ENCODE results near the gene ZMYND15.

Gene ZMYND15

DNA sequence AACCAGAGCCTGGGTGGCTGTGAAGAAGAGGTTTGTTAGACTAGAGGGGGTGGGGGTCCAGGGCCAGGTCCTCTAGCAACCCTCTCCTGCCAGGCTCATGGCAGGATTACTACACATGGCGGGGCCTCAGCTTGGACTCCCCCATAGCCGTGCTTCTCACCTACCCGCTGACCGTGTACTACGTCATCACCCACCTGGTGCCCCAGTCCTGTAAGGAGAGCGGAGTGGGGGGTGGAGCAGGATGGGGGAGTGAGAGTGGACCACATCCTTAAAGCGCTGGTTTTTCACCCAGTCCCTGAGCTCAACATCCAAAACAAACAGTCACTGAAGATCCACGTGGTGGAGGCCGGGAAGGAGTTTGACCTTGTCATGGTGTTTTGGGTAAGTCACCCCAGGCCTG is 4.3 kb downstream of the ZMYND15 start:
- no peak for DNase-seq

DNA sequence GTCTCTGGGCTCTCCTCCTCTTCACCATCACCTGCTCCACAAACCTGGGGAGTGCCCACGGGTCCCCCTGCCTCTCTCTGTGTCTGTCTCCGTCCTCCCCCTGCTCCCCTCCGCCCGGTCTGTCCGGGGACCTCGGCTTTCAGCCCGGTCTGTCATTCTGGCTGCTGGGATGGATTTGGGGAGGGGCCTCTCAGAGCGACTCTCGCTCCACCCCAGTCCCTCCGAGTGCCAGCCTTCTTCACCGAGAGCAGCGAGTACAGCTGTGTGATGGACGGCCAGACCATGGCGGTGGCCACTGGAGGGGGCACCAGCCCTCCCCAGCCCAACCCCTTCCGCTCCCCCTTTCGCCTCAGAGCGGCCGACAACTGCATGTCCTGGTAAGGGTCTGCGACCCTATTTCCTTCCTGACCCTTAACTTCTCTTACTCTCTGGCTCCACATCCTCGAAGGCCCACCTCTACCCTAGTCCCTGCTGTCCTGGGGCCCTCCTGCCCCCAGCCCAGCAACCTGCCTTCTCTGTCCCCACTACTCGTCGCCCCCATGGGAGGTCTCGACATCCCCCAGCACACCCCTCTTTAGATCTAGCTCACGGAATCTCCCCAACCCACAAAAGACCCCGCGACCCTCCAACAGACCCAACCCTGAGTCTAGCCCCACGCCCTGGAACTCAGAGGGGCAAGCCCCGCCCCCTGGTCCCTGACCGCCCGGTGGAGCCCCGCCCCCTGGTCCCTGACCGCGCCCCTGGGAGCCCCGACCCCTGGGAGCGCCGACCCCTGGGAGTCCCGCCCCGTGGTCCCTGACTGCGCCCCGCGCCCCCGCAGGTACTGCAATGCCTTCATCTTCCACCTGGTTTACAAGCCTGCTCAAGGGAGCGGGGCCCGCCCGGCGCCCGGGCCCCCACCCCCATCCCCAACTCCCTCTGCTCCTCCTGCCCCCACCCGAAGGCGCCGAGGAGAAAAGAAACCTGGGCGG is 5.7 kb downstream of the ZMYND15 start:
- DNase-seq: no peak

DNA sequence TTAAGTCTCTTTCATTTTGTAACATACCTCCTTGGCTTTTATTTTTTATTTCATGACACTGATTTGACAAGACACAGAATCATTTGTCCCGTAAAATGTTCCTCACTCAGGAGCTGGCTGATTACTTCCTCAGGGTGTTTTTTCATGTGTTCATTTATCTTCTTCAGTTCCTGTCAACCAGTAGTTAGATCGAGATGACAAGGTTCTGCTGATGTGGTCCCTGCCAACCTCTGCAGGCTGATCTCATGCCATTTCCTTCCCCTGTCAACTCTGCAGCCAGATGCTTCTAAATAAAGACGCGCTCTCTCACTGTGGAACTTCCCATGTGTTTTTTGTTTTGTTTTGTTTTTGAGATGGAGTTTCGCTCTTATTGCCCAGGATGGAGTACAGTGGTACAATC is 8.2 kb downstream of the ZMYND15 start:
- no peak for DNase-seq

DNA sequence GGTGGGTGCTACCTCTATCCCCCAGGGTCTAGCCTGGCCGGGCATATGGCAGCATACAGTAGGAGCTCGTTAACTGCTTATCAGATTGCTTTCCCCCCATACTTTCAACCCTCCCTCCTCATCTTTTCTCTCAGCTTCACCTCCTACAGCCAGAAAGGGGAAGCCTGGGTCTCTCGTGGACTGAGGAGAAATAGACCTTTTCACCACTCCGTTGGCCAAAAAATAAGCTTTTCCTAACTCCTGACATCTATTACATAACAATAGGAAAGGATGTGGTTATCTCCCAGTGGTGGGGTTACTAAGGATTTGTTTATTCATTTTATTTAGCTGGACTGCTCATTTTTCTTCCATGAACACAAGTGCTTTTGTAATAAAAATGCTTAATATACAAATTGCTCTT is 9.1 kb downstream of the ZMYND15 start:
- no peak for DNase-seq

DNA sequence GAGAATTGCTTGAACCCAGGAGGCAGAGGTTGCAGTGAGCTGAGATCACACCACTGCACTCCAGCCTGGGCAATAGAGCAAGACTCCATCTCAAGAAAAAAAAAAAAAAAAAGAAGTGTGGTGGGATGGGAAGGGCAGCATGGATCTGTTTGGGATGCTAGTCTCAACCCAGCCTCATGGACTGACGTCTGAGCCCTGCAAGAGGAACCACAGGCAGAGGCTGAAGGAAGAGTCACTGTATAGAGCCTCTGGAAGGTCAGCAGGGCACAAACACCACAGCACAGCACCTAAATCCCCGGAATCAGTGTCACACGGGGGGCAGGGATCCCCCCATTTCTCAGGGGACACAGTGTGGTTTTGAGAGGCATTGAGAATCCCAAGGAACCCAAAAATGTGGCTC is 11.0 kb downstream of the ZMYND15 start:
- DNase-seq: no peak

DNA sequence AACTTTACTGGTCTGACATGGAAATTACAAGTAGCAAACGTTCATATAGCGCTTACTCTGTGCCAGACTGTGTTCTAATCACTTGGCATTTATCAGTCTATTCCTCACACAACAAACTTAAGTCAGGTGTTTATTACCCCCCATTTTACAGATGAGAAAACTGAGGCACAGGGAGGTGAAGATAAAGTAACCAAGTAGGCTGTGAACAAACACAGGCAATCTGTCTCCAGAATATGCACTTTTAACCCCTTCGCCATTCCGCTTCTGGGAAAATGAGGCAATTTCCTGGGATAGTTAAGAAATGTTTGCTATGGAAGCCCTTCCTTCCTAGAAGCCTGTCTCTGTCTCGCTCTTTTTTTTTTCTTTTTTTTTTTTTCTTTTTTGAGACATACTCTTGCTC is 12.3 kb downstream of the ZMYND15 start:
- DNase-seq: no peak

DNA sequence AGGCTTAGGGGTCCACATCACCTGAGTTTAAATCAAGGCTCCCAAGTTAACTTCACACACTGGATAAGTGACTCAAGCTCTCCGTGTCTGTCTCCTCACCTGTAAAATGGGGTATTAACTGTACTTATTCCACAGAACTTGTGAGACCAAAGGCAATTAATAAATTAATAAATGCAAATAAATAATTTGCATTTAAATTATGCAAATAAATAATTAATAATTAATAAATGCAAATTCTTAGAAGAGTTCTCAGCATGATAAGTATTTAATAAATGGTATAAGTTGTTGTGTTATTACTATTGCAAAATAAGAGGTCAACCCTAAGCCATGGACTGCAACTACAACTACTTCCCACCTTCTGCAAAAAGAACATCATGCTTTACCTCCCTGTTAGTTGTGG is 13.8 kb downstream of the ZMYND15 start:
- DNase-seq: no peak

DNA sequence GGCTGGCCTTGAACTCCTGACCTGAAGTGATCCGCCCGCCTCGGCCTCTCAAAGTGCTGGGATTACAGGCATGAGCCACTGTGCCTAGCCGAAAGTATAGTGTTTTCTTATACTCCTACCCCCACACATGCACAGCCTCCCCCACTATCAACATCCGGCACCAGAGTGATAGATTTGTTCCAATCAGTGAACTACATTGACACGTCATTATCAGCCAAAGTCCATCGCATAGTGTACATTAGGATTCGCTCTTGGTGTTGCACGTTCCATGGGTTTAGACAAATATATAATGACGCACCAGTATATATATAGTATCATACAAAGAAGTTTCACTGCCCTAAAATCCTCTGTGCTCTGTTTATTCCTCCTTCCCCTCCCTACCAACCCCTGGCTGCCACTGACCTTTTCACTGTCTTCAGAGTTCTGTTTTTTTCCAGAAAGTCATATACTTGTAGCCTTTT is 20.2 kb downstream of the ZMYND15 start:
- DNase-seq: no peak

DNA sequence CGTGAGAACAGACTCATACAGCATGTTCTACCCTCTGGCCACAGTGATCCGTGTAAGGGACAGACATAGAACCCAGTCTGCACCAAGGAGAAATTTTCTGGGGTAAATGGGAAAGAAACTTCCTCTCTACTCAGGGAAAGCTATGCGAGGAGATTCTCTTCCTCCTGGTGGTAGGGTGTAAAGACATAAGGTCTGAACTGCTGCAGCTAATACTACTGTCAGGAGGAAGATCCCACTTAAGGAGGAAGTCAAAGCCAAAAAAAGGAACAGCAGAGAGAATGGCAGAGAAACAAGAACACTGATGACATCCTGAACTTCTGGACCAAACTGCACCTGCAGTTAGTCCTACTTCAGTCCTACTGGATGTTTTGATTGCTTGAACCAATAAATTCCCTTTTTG is 25.0 kb downstream of the ZMYND15 start:
- no peak for DNase-seq

DNA sequence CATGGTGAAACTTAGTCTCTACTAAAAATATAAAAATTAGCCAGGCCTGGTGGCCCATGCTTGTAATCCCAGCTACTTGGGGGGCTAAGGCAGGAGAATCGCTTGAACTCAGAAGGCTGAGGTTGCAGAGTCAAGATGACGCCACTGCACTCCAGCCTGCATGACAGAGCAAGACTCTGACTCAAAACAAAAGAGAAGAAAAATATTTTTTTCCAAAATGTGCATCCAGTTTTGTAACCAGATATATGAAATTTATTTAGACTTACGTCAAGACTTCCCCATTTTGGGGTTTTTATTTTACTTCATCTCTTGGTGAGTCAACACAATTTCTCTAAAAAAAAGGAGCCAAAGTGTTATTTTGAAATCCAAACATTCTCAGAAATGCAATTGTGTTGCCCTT is 26.6 kb downstream of the ZMYND15 start:
- no peak for DNase-seq

DNA sequence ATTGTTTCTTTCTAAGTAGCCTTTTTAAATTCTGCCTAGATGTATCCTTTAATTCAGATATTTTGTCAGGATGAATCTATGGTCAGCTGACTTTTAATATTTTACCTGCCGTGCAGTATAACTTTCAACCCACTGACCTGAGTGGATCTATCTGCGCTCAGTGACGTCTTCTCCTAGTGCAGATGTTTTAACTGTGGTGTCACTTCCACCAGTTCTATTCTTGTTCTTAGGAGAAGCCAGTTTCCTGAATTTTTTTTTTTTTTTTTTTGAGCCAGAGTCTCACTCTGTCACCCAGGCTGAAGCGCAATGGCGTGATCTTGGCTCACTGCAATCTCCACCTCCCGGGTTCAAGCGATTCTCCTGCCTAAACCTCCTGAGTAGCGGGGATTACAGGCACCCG is 27.1 kb downstream of the ZMYND15 start:
- no peak for DNase-seq

DNA sequence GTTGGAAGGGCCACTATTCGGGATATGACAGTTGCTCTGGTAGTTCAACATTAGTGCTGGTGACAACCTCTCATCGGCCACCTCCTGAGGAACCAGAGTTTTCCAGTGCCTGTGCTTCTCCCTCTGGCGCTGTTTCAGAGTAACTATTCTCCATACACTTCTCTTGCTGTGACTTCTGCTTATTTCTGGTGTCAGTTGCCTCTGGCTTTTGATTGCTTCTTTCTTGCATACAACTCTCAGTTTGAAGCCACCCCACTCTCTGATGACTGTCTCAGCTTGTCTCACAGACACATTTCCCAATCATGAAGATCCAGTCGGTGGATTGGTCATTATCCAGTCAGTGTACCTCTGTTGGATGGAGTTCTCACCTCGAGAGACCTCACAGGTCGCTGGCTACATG is 28.7 kb downstream of the ZMYND15 start:
- DNase-seq: no peak

DNA sequence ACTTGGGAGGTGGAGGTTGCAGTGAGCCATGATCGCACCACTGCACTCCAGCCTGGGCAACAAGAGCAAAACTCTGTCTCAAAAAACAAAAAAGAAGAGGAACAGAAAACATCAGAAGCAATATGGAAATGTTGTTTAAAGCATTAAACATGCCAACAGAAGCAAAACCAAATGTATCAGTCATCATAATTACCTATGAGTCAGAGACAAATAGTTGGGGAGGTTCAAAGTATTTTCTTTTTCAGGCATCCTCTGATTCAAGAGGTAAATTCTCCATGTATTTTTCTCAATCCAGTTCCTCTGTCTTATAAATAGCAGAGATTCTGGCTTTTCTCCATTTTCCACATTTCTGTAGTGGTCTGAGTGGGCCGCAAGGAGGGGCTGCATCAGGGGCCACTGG is 30.0 kb downstream of the ZMYND15 start:
- no peak for DNase-seq

DNA sequence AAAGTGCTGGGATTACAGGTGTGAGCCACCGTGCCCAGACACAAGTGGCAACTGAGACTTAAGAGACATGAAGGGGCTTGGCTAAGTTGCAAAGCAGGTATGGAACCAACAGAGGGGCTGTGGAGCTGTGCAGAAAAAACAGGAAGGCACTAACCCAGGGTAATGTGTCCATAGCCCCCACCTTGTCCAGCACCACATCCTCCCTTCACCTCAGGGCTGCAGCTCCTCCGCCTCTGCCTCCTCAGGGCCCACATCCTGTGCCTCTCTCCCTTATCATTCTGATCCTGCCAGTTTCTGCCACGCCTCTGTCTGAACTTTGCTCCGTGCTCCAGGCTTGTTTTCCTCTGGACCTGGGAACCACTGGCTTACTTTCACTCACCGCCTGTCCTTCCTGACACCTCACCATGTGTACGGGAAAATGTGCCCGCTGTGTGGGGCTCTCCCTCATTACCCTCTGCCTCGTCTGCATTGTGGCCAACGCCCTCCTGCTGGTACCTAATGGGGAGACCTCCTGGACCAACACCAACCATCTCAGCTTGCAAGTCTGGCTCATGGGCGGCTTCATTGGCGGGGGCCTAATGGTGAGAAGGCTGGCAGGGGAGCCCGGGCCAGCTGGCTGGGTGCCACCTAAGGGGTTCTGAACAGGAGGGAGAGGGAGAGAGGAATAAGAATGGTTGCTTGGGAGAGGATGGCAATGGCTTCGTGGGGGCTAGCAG is 32.0 kb downstream of the ZMYND15 start, which contains the start of gene TM4SF5:
Gene TM4SF5, plus strand, starts transcription at position 368 of the 716 bp plus-strand sequence. Its CDS starts 37 bp downstream, at position 405.
- DNase-seq: no peak

DNA sequence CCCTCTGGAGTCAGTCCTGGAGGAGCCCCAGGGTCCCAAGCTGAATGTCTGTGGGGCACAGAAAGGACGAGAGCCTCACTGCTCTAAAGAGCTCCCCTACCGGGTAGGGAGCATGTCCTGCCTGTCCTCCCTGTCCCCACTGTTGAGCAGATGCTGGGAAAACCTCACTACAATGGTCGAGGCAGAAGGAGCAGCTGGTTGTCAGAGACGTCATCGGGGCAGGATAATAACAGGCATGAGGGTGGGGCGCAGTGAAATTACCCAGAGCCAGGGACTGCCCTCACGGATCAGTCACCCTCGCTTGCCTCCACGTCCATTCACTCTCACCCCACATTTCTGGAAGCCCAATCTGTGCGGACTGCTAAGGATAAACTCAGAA is 32.6 kb downstream of the ZMYND15 start:
- no peak for DNase-seq

DNA sequence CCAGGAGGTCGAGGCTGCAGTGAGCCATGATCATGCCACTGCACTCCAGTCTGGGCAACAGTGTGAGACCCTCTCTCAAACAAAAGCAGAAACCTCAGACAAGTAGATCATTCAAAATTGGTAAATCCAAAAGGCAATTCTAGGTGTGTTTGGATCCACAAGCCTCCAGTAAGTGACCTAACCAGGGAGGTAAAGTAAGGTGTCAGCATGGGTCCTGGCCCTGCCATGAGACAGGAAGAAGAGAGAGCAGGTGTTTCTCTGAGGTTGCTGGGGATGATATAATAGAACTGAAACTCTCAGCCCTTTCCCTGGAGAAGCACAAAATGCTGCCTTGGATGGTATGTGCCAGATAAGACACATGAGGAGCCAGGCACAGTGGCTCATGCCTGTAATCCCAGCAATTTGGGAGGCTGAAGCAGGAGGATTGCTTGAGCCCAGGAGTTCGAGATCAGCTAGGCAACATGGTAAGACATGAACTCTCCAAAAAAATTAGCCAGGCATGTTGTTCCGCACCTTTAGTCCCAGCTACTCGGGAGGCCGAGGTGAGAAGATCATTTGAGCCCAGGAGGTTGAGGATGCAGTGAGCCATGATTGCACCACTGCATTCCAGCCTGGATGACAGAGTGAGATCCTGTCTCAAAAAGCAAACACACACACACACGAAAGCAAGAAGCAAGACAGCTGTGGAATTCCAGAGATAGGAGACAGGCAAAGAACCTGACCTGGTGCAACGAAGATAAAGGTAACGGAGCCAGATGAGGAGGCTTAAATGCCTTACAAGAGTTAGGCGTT is 38.5 kb downstream of the ZMYND15 start:
- DNase-seq: no peak

DNA sequence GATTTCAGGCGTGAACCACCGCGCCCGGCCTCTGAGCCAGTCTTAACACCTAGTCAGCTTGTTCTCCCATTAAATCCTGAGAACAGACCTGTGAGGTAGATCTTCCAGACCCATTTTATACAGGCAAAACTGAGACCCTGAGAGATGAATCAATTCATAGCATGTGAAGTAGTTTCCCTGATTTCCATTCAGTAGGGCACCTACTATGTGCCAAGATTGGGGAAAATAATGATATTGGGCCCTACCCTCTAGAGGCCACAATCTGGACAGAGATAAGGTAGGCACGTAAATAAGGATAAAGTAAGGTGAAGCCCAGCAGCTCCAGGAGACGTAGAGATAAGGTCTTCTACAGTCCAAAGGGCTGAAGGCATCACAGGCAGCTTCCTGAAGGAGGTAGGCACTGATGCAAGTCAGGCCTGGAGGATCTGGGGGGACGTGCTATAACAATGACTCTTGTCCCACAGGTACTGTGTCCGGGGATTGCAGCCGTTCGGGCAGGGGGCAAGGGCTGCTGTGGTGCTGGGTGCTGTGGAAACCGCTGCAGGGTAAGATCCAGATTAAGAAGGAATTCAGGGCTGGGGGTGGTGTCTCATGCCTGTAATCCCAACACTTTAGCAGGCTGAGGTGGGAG is 40.8 kb downstream of the ZMYND15 start:
- DNase-seq: no peak

DNA sequence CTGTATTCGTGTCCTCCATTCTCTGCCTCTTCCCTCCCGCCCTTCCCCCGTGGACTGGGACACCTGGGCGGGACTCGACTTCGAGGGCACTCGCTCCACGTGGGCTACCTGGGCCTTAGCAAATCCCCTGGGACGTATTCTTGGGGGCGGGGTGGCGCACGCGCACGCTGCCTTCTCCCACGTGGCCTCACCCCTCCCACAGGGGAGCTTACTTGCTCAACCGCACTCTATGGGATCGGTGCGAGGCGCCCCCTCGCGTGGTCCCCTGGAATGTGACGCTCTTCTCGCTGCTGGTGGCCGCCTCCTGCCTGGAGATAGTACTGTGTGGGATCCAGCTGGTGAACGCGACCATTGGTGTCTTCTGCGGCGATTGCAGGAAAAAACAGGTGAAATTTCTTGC is 43.0 kb downstream of the ZMYND15 start:
- DNase-seq: no peak

DNA sequence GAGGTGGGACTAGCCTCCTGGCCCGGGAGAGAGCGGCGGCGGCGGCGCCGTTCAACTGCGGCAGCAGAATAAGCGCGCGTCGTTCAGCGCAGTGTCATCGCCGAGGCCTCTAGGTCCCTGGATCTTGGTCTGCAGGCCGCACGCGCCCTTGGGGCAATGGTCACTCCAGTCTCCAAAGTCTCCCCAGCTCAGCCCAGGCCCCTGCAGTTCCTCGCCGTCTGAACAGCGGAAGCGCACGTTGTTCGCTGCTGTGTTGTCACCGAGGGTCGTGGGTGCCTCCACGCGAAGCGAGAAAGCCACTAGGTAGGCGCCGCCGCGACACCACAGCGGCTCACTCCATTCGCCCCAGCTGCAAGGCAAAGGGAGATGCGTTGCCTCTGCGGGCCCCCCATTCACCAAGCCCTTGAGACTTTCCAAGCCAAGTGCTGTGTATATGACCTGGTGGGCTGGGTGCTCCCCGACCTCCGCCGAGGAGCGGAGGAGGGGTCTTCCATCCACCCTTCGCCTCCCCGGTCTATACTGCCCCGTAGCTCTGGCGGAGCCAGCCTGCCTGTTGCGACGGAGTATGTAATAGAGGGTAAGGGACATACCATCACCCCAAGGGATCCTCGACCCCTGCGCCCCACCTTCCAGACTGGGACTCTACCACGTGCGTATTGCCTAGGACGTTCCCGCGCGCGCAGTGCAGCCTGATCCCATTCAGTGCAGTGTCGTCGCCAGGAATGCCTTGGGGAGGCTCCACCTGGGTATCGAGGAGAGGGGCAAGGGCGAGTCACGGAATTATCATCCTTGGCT is 45.9 kb downstream of the ZMYND15 start:
- no peak for DNase-seq

DNA sequence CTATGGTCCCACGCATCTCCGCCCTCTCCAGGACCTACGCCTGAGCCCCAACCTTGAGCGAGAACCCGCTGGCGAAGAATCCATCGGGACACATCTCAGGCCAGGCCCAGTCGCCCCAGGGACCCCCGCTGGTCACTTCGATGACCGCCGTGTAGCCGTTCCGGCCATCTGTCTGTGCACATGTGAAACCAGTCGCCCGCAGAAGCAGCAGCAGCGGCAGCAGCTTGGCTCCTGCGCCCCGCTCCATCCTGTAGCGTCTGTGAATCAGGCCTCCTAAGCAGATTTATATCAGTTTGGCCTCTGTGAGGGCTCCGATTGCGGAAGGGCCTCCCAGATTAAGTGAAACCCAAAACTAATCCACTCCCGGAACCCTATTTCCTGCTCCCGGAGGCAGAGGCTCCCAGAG is 46.5 kb downstream of the ZMYND15 start, which contains the start of gene VMO1:
Gene VMO1, minus strand, starts transcription at position 259 of the 406 bp plus-strand sequence. Its CDS starts 12 bp downstream, at position 247.
- DNase-seq: no peak

DNA sequence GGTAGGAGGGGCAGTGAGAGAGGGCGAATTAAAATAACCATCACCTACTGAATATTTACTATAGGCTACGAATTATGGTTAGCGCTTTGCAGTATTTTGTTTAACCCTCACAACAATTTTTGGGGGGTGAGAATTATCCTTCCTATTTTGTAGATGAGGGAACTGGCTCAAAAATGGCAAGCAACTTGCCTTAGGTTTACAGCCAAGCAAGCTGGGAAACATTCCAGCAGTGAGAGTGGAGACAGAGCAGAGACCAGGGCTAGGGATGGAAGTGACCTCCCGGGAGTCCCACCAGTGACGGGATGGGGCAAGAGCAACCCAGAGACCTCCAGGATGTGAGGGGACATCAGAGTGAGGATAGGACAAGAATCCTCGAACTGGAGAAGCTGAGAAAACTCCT is 46.9 kb downstream of the ZMYND15 start:
- DNase-seq: no peak
